Hindlimb muscle (tissue), 1 donor: Measurements from ENCODE around the gene PDCL3. TPM values are rescaled to one million over a fixed set of nuclear protein-coding genes. Genes with fewer than 3 reads are reported as not detected.

ENCODE experiments used
- DNase-seq: peaks from one replicate; pipeline ENCODE4 v3.0.0-alpha.2; 2013
- polyA plus RNA-seq: library from polyadenylated mRNA; unstranded; fragments of 120-200 nt; gene quantifications from one replicate; pipeline ENCODE4 v1.2.1, GENCODE V29; 2013; ENCODE audit not compliant: insufficient read length

Gene PDCL3
- polyA plus RNA-seq, 1 donor: 29.7 TPM

GRCh38 chr2:100561191-100561590 is 1.6 kb upstream of the PDCL3 start:
- DNase-seq: no peak

DNA sequence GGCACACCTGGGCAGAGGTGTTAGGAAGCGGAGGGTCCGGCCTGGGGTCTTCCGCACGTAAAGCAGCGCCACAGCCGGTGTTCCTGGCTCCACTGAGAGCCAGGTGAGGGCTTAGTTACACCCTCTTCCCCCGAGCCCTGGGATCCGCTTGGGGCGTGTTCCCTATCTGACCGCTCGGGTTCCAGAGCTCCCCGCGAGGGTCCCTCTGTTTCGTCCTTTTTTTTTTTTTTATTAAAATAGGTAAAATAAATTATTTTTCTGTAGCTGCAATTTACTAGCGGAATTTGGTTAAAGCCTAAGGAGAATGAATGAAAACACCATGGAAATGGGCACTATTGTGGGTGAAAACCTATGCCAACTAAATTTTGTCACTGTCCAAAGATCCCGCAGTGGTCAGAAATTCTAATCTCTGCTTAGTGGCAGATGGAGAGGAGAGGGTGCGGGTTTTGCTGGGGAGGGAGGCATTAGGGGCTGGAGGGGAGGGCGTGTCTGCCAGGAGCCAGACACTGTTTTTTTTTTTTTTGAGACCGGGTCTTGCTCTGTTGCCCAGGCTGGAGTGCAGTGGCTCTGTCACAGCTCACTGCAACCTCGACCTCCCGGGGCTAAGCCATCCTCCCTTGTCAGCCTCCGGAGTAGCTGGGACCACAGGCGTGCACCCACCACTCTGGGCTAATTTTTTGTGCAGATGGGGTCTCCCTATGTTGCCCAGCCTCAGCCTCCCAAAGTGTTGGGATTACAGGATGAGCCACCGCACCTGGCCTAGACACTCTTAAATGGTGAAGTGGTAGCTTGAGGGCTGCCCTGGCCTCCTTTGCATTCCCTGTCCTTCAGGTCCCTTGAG is 834 bp downstream of the PDCL3 start:
- DNase-seq: no peak

DNA sequence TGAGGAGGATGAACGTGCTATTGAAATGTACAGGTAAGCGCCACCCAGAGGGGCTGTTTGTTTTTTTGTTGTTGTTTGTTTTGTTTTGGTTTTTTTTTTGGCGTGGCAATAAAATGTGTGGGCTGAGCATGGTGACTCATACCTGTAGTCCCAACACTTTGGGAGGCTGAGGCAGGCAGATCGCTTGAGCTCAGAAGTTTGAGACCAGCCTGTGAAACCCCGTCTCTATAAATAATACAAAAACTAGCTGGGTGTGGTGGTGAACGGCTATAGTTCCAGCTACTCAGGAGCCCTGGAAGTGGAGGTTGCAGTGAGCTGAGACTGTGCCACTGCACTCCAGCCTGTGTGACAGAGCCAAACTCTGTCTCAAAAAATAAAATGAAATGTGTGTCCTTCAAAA is 6.2 kb downstream of the PDCL3 start:
- no peak for DNase-seq

GRCh38 chr2:100571668-100572067 is 8.9 kb downstream of the PDCL3 start:
- DNase-seq: no peak

GRCh38 chr2:100577777-100578176 is 15.0 kb downstream of the PDCL3 start:
- DNase-seq: no peak

DNA sequence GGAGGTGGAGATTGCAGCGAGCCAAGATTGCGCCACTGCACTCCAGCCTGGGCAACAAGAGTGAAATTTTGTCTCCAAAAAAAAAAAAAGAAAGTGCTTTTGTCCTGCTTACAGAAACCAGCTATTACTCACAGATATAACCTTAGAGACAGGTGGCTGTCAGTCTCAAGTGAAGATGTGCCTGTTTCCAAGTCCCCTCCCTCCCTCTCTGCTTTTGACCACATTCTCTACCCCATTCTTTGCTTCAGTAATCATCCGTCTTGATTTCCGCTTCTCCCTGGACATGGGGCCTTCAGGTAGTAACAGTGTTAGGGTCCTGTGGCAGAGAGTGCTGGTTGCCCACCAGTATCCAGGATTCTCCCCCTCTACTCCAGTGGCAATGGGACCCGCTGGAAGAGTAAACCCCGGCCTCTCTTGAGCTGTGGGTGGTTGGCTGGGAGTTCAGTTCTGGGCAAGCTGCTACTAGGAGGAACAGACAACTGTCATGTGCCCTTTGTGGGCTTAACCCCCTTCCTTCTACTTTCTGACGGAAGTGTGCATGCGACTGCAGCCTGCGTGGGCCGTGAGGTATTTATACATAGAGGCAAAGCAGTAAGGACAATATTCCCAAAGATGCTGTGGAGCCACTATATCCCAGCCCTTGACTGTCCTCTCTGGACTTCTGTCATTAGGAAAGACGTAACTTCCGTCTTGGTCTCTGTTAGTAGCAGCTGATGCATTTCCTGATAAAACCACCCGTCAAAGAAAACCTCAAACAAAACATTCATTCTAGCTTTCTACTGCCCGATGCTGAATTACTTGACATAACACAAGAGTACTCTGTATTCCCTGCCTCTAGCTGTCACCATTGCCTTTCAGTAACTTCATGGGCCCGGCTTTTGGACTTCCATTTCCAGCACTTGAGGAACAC is 17.8 kb downstream of the PDCL3 start:
- no peak for DNase-seq

- DNase-seq: no peak
Measured at GRCh38 chr2:100581277-100581612, 18.5 kb downstream of the PDCL3 start.

- no peak for DNase-seq
Measured at GRCh38 chr2:100584816-100585215, 22.0 kb downstream of the PDCL3 start.

- DNase-seq: no peak
Measured at GRCh38 chr2:100588071-100588786, 25.4 kb downstream of the PDCL3 start.

DNA sequence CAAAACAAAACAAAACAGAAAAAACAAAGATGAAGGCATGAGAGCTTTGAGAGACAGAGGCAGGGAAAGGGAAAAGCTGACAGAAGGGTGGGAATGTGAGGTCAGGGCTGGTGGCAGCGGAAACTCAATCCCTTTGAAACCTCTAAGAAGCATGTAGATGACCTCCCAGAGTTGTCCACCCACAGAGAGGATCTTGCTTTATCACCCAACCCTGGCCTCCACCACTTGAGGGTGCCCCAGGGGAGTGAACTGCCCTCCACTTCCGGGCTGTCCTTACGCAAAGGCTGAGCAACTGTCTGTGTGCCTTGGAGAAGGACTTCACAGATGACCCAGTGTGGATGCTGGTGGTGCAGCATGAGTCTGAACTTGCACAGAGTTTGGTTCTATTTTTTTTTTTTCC is 26.7 kb downstream of the PDCL3 start:
- DNase-seq: no peak

- DNase-seq: no peak
Measured at GRCh38 chr2:100592226-100592625, 29.4 kb downstream of the PDCL3 start.

- DNase-seq: no peak
Measured at GRCh38 chr2:100596465-100596864, 33.7 kb downstream of the PDCL3 start.

- DNase-seq: no peak
Measured at GRCh38 chr2:100599566-100599965, 36.8 kb downstream of the PDCL3 start.

DNA sequence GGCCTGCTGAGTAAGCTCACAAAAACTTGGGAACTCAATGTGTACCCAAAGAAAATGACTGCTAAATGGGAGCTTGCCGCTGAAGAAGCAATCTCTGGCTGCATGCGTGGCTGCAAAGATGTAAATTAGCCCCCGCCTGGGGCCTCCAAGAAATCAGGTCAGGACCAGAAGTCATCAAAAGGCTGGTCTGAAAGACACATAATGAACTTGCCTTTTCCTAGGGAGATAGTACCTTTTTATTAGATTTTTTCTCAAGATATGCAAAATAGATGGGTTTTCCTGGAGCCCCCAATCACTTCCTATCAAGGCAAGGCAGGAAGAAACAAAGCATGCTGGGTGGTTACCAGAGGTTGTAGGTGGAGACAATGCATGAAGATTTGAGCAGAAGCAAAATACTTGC is 38.9 kb downstream of the PDCL3 start:
- no peak for DNase-seq

DNA sequence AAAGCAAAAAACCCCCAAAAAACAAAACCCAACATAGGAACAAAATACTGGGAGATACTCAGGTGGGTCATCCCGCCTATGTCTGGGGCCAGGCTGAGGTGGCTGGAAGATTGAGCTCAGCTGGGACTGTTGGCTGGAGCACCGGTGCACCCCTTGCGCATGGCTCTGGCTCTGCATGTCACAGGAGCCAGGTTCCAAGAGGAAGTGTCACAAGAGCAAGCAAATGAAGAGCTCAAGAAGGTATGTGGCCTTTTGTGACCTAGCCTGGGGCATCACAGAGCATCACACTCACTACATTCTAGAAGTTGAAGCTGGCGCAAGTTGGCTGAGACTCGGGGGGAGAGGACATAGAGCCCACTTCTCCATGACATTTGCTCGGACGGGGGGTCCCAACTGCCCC is 40.6 kb downstream of the PDCL3 start:
- DNase-seq: no peak

GRCh38 chr2:100603948-100604633 is 41.3 kb downstream of the PDCL3 start:
- DNase-seq: peak; percentile 69

DNA sequence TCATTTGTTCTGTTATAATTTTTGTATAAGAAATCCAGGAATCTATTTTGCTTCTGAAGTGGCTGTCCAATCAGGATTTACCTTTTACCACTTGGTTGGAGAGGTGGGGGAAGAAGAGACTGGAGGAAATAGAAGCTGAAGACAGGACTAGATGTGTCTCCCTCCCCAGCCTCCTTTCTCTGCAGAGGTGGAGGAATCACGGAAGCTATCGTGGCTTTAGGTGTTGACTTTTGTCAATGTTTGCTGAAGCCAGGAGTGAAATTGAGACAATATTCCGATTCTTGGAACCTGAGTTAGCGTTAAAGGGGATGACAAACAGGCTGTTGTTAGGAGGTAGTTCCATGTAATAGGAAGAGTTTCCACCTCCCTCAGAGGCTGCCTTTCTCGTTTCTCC is 43.5 kb downstream of the PDCL3 start:
- DNase-seq: no peak

- no peak for DNase-seq
Measured at GRCh38 chr2:100606726-100607343, 44.0 kb downstream of the PDCL3 start.

DNA sequence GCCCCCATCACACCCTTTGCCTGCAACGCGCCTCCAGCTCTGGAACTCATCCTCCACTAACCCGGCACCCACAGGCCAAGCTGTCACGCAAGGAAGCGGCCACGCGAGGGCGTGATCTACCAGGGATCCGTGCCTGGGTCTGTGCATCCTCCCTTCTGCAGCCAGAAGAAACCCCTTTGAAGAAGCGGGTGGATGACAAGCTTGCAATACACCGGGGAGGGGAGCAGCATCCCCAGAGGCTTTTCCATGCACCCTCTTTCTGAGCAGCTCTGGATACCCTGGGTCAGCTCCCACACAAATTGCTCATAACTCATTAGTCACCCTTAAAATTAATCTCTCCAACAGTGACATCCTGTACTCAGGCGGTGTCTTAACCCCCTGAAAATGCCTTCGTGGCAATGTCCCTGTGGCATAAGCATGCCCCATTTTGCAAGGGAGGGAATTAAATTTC is 47.6 kb downstream of the PDCL3 start:
- peak; percentile 81 for DNase-seq

GRCh38 chr2:100611079-100612029 is 48.6 kb downstream of the PDCL3 start:
- DNase-seq: no peak
